Thymus (tissue), 11 donors: ENCODE data around the gene DLEC1. TPM values are rescaled to one million over a fixed set of nuclear protein-coding genes. Genes with fewer than 3 reads are reported as not detected.
A peak's percentile ranks its signal among the peaks of the same experiment; 100 is the strongest.

Experiments
- DNase-seq, 9 donors: peaks; one replicate each; pipeline ENCODE4 v3.0.0-alpha.2; 2013; ENCODE audit warnings: low spot score in 9 of 9, low read depth in 6 of 9, missing footprints in 1 of 9
- H3K27ac ChIP-seq, 2 donors: one replicate each; pipeline ENCODE4 v1.5.1; 2013; ENCODE audit warnings: control low read depth in 1 of 2, low read depth in 1 of 2, low read length in 1 of 2, mild to moderate bottlenecking in 1 of 2, moderate library complexity in 1 of 2
- H3K27me3 ChIP-seq, 2 donors: one replicate each; pipeline ENCODE4 v1.5.1; 2013; ENCODE audit warnings: low read length in 1 of 2; ENCODE audit not compliant: control insufficient read depth in 2 of 2, insufficient read depth in 1 of 2
- H3K36me3 ChIP-seq, 2 donors: one replicate each; pipeline ENCODE4 v1.5.1; 2013; ENCODE audit warnings: low read length in 1 of 2, mild to moderate bottlenecking in 1 of 2, moderate library complexity in 1 of 2; ENCODE audit not compliant: control insufficient read depth in 2 of 2, insufficient read depth in 2 of 2
- H3K4me1 ChIP-seq, 2 donors: one replicate each; pipeline ENCODE4 v1.5.1; 2013; ENCODE audit warnings: low read length in 2 of 2; ENCODE audit not compliant: control insufficient read depth in 2 of 2, insufficient read depth in 2 of 2
- H3K4me3 ChIP-seq, 2 donors: one replicate each; pipeline ENCODE4 v1.5.1; 2013; ENCODE audit warnings: low read length in 2 of 2, control low read depth in 1 of 2, mild to moderate bottlenecking in 1 of 2
- H3K9me3 ChIP-seq, 2 donors: one replicate each; pipeline ENCODE4 v1.5.1; 2013; ENCODE audit warnings: low read length in 1 of 2, mild to moderate bottlenecking in 1 of 2; ENCODE audit not compliant: control insufficient read depth in 2 of 2, insufficient read depth in 1 of 2
- WGBS: extraction: QIAGEN DNeasy Blood & Tissue Kit; methylation state at CpG from one replicate; pipeline ENCODE4 v1.1.7; 2013; 5-methylcytosine and 5-hydroxymethylcytosine counted together
- polyA plus RNA-seq: library from polyadenylated mRNA; stranded (reverse); fragments of 200-250 nt; gene quantifications from one replicate; pipeline ENCODE4 v1.2.3, GENCODE V29; 2013
- total RNA-seq: library from RNA; stranded (reverse); fragments of 120-200 nt; gene quantifications from one replicate; pipeline ENCODE4 v1.2.4, GENCODE V29; 2013
- donor health status: healthy.

Gene DLEC1
- total and polyA plus RNA-seq, 2 donors, result 0.09 to 0.52 TPM

DNA sequence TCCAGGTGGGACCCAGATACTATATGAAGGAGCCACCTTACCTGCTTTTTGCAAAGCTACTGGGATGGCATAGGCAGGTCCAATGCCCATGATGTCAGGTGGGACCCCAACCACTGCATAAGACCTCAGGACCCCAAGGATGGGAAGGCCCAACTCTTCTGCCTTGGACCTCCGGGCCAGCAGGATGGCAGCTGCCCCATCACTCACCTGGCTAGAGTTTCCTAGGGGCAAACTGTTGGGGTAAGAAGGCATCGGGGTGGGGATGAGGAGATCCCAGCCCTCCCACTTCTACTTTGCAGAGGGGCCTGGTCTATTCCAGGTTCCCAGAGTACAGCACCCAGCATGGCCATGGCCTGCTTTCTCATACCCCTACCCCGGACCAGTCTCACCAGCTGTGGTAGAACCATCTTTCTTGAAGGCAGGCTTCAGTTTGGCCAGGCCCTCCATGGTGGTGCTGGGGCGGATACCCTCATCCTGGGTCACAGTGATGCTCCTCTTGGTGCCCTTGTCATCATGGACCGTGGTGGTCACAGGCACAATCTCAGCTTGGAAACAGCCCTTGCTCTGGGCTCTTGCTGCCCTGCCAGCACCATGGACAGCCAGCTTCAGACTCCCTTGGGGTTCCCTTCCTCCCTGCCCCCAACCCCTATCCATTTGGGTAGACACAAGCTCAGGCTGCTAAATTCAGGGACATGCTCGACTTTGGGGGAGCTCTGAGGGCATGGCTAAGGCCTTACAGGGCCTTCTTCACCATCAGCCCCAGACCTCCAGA, 87.3 kb downstream of the DLEC1 start:
- Histone ChIP-seq H3K4me1 (no peaks in the 10 kb centered on the region), H3K27ac (no peak overlapping the region), H3K27me3 (no peaks in the 10 kb centered on the region), H3K36me3 (peaks cover 90 to 95% of the 10 kb centered on the region in 2 donors), H3K9me3 (no peaks in the 10 kb centered on the region), H3K4me3 (no peak overlapping the region)
- WGBS, result 99% methylated on average over 6 of the region's 6 CpGs
- no peak for DNase-seq

DNA sequence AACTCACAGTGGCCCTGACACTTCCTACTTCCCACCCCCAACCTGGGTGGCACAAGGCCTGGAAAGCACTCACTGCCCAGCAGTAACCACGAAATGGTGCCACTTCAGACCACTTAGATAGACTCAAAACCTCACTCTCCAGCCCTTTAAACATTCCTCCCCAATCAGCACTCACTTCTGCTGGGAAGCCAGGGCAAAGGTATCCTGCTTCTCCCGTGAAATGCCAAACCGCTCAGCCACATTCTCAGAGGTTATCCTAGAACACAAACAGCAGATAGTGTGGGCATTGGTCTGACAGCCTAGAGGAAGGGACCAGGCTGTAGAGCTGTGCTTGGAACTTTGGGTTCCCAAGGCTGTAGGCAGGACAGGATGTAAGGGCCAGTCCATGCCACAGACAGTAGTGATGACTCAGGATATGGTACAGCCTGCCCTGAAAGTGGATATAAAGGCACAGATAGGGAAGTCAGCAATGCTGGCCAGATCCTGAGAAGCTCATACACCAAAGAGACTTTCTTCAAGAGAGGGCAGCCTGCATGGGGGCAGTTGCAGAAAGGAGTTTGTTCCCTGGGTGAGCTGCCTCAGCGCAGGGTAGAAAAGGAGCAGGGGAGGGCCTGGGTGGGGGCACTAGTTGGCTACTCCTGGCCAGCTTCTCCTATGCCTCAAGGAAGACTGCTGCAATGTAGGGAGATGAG, 88.7 kb downstream of the DLEC1 start:
- H3K4me3 ChIP-seq, result no peak overlapping the region
- DNase-seq, result no peak
- peaks cover 82 to 95% of the 10 kb centered on the region in 2 donors for H3K36me3 ChIP-seq
- H3K27me3 ChIP-seq, result no peaks in the 10 kb centered on the region
- no peaks in the 10 kb centered on the region for H3K9me3 ChIP-seq
- WGBS, result over 99% methylated on average over 4 of the region's 4 CpGs
- no peaks in the 10 kb centered on the region for H3K4me1 ChIP-seq
- H3K27ac ChIP-seq, result no peak overlapping the region

DNA sequence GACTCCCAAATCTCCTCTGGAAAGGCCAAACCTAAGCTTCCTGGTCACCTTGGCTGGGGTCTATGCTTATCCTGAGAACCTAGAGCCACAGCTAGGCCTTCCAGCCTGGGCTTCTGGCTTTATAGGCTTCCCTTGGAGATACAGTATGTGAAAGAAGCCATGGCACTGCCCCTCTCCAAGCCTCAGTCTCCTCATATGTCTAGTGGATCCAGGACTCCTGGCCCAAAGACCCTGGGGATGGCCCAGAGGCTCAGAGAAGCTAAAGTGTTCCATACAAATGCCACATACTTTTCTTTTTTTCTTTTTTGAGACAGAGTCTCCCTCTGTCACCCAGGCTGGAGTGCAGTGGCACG, 89.3 kb downstream of the DLEC1 start:
- H3K27me3 ChIP-seq, result no peaks in the 10 kb centered on the region
- 100% methylated on average over 1 of the region's 1 CpG for WGBS
- no peak for DNase-seq
- H3K4me3 ChIP-seq, result no peak overlapping the region
- peaks cover 82 to 95% of the 10 kb centered on the region in 2 donors for H3K36me3 ChIP-seq
- no peaks in the 10 kb centered on the region for H3K9me3 ChIP-seq
- H3K27ac ChIP-seq, result no peak overlapping the region
- H3K4me1 ChIP-seq, result no peaks in the 10 kb centered on the region

DNA sequence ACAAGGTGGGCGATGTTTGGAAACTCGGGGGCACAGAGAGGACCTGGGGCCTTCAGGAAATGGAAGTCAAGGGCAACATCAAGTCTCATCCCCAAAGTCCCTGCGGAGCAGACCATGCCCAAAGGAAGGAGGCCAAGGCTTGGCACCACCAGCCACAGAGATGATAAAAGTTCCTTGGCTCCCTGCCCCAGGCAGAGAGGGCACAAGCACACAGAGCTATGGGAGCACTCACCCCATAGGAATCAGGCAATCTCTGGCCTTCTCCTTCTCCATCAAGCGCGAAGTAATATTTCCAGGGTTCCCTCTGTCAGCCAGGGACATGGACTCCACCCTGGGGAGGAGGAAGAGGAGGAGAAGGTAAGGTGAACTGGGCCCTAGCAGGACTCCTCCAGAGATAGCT, 90.0 kb downstream of the DLEC1 start:
- no peak overlapping the region for H3K27ac ChIP-seq
- no peaks in the 10 kb centered on the region for H3K4me1 ChIP-seq
- 100% methylated on average over 5 of the region's 5 CpGs for WGBS
- H3K4me3 ChIP-seq, result no peak overlapping the region
- H3K9me3 ChIP-seq, result no peaks in the 10 kb centered on the region
- DNase-seq, result no peak
- peaks cover 87 to 97% of the 10 kb centered on the region in 2 donors for H3K36me3 ChIP-seq
- no peaks in the 10 kb centered on the region for H3K27me3 ChIP-seq

DNA sequence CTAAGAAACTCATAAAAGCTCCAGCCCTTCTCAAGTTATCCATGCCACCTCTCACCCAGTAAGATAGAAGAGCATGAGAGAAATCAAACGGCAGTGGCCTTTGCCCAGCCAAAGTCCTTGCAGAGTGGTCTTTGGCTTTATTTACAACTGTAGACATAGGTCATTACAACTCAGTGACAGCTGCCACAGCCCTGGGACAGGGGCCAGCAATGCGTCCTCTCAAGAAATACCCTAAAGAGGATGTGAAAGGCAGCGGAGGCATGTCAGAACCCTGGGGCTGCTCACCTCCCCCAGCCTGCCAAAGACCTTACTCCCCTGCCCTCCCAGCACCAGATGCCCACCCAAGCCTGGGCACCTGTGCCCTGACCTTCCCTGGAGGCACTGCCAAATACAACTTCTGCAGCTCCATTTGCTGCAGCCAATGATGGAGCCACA, 91.6 kb downstream of the DLEC1 start:
- Histone ChIP-seq H3K9me3 (no peaks in the 10 kb centered on the region), H3K27me3 (no peaks in the 10 kb centered on the region), H3K4me1 (peaks cover 6 to 7% of the 10 kb centered on the region in 2 donors), H3K27ac (no peak overlapping the region), H3K36me3 (peaks cover 80 to 87% of the 10 kb centered on the region in 2 donors), H3K4me3 (no peak overlapping the region)
- no peak for DNase-seq
- 92% methylated on average over 3 of the region's 3 CpGs for WGBS

DNA sequence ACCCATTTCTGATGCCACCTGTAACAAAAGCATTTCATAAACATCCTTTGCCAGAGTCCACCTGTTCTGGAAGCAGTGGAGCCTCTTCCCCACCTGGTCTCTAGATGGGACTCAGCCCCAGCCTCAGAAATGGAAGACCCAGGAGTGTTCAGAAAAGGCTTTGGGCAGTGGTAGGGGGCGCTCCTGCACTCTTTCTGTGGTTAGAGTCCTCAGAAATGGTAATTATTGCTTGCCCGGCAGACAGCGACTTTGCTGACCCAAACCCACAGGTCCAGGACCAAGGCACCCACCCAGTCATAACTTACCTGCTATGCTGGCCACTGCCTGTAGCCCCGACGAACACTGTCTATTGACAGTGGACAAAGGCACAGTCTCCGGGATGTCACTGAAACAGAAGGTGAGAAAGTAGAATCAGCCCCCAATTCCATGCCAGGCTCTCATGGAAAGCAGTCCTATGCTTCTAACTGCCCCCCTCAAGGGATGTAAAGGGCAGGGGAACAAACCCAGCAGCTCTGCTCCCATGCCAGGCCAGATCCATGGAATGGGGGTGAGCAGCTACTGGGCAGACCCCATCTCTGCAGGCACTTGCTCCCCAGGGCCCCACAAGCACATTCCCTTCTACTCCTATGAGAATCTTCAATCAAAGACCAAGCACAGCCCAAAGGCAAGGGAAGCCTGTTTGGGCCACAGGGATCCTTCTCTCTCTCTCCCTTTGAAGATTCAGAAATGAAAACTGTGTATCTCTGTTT, 92.8 kb downstream of the DLEC1 start:
- peaks cover 69 to 76% of the 10 kb centered on the region in 2 donors for H3K36me3 ChIP-seq

DNA sequence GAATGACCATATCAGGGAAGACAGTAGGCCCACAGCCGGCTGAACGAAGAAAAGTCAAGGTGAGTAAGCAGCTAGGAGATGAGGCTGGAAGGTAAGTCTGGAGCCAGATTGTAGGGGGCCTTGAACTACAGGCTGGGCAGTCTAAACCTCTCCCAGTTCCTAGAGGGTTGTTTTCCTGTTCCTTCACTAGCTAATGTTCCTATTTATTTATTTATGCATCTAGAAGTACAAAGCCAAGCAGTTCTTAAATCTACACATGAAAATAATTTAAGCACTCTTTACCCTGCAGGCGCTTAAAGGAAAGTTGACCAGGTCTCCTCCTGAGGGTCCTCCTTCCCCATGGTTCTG, 94.2 kb downstream of the DLEC1 start:
- H3K4me1 ChIP-seq, result peaks cover 15 to 23% of the 10 kb centered on the region in 2 donors
- DNase-seq, result no peak
- no peak overlapping the region for H3K4me3 ChIP-seq
- WGBS, result over 99% methylated on average over 3 of the region's 3 CpGs
- H3K36me3 ChIP-seq, result peaks cover 55 to 62% of the 10 kb centered on the region in 2 donors
- no peak overlapping the region for H3K27ac ChIP-seq
- H3K27me3 ChIP-seq, result no peaks in the 10 kb centered on the region
- H3K9me3 ChIP-seq, result no peaks in the 10 kb centered on the region

More for the DNA sequence above, 92.8 kb downstream of the DLEC1 start:
- peak in 2 of 9 donors; percentile 16 to 44 for DNase-seq
- 94% methylated on average over 6 of the region's 6 CpGs for WGBS
- no peaks in the 10 kb centered on the region for H3K9me3 ChIP-seq
- H3K27ac ChIP-seq, result no peak overlapping the region
- H3K4me1 ChIP-seq, result peaks cover 9 to 14% of the 10 kb centered on the region in 2 donors
- H3K4me3 ChIP-seq, result no peak overlapping the region
- H3K27me3 ChIP-seq, result no peaks in the 10 kb centered on the region

DNA sequence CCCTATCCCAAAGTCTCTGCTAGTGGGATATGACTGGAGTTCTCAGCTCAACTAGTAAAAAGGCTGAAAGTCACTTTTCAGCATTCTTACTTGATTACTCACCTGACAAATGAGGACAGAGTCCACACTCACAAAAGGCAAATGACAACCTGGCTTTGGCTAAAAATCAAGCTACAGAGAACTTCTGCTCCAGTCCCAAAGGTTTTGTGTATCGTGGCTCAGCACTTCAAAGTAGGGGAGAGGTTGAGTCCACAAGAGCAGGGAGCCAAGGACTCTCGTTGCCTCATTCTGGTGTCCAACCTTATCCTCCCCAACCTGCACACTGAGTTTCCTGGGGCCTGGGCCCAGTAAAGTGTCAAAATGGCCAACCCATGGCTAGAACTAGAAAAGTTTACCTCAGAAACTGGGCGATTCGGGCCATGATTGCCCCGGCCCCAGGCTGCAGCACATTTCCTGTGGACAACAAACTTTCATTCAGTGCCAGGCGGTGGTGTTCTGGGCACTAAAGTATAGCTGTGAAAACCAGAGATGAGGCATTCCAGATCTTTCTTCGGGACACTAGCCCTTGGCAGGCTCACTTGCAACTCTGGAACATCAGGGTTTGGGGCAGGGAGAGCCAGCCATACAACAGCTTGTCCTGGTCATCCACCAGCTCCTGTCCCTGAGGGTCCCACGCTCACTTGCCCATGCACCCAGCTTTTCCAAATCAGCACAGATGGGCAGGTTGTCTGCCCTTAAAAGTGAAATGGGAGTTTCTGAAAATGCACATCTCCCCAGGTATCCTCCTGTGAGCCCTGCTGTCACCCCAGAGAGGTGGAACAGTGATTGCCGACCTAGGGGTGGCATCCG, 94.8 kb downstream of the DLEC1 start:
- Histone ChIP-seq H3K9me3 (no peaks in the 10 kb centered on the region), H3K36me3 (peaks cover 50 to 58% of the 10 kb centered on the region in 2 donors), H3K27me3 (no peaks in the 10 kb centered on the region), H3K4me1 (peaks cover 16 to 24% of the 10 kb centered on the region in 2 donors), H3K4me3 (no peak overlapping the region), H3K27ac (no peak overlapping the region)
- DNase-seq, result no peak
- WGBS, result 96% methylated on average over 10 of the region's 10 CpGs
